Stimulated activated CD4-positive, alpha-beta T cell treated with anti-CD3 and anti-CD28 coated beads, TNF-alpha, amount 100 ng/mL, for 24 hours (primary cell): ENCODE measurements around the gene RNF208.
A peak's percentile ranks its signal among the peaks of the same experiment; 100 is the strongest.
"Not testable (repeated sequence)": the region's sequence is repeated elsewhere in the genome, so short reads cannot be mapped to it uniquely, and the experiment has no call there.

Experiments
- DNase-seq, 3 experiments: peaks; one replicate each; pipeline ENCODE4 v3.0.0-alpha.2; 2020; ENCODE audit warnings: low read depth in 3 of 3

The RNF208 gene

GRCh38 chr9:137222190-137223077 is at the start of gene RNF208:
RNF208 (minus strand) TSS chr9:137222240; CDS start chr9:137221212, 1,028 bp downstream.
- peak in 1 of 3 experiments; percentile 21 for DNase-seq

DNA sequence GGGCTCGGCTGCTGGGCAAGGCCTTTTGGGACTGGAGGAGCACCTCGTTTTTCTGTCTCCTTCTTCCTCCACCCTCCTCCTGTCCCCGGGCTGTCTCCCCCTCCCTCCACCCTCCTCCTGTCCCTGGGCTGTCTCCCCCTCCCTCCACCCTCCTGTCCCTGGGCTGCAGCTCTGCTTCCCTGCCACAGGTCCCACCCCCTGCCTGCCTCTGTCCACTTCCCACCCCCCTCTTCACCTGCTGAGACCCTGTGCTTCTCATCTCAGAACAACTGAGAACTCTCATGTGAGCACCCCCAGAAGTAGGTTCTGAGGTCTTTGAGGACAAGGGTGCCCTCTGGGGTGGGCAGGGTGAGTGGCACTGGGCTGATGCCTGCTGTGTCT is 49.6 kb upstream of the RNF208 start:
- no peak for DNase-seq

- no peak for DNase-seq
These were observed 49.1 kb upstream of the RNF208 start for GRCh38 chr9:137270929-137271695.

DNA sequence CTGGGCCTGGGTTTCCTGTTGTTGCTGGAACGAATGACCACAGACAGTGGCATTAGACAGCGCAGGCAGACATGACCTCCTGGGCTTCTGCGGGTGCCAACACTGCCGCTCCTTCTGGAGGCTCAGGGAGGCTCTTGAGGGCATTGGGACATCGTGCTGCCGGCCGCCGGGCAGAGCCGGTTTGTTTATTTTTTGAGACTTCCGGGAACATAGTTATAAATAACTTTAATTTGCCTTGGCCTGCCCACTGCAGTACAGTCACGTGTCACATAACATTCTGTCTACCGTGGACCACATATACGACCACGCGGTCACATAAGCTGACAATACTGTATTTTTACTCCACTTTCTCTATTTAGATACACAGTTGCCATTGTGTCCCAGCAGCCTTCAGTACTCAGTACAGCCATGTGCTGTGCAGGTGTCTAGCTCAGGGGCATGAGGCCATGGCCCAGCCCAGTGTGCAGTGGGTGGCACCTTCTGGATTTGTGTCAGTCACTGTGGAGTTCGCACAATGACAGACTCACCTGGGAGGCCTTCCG is 47.3 kb upstream of the RNF208 start:
- no peak for DNase-seq

GRCh38 chr9:137268538-137269201 is 46.6 kb upstream of the RNF208 start:
- DNase-seq: no peak

DNA sequence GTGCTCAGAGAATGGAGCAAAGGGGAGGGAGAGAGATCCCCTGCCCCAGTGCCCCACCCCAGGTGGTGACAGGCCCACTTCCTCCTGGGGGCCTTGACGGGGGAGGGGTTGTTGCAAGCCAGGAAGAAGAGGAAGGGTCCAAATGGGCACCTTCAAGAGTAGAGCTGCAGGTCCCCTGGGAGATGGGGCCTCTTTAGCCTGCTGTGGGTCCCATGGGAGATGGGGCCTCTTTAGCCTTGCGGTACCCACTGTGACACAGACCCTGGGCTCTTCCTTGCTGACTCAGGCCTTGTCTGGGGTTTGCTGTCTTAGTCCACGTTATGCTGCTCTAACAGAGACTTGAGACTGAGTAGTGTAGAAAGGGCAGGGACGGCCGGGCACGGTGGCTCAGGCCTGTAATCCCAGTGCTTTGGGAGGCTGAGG is 45.9 kb upstream of the RNF208 start:
- DNase-seq: no peak

DNA sequence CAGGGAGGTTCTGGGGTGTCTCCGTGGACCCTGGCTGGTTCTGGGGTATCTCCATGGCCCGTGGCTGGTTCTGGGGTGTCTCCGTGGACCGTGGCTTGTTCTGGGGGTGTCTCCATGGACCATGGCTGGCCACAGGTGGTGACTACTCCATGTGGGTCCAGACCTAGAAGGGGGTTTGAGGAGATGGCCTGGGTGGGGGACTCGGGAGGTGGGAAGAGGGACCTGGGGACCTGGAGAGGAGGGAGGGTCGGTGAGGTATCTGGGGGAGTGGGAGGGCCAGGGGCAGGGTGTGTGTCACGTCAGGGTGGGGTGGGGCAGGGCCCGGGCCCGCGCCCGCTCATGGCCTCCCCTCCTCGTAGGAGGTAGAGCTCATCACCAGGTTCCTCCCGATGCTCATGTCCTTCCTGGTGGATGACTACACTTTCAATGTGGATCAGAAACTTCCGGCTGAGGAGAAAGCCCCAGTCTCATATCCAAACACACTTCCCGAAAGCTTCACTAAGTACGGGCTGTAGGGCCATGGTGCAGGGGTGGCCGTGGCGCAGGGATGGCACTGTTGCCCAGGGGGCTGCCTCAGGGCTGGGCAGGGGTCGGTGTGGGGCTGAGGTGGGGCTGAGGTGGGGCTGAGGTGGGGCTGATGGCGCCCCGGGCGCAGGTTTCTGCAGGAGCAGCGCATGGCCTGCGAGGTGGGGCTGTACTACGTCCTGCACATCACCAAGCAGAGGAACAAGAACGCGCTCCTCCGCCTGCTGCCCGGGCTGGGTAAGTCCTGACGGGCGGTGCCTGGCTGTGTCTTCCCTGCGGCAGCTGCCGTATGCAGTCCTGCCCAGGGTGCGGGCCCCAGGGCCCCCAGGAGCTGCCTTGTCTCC is 44.8 kb upstream of the RNF208 start:
- DNase-seq: no peak

DNA sequence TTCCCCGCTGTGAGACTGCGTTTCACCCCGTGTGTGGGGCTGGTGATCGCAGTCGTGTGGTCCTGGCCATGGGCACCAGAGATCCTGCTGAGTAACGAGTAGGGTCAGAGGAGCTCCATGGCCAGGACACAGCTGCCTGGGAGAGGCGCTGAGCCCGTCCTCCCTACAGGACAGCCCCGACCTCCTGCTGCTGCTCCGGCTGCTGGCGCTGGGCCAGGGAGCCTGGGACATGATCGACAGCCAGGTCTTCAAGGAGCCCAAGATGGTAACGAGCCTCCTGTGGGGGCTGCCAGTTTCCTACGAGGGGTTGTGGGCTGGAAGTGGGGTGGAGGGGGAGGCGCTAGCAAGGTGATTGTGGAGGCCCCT is 44.1 kb upstream of the RNF208 start:
- no peak for DNase-seq

DNA sequence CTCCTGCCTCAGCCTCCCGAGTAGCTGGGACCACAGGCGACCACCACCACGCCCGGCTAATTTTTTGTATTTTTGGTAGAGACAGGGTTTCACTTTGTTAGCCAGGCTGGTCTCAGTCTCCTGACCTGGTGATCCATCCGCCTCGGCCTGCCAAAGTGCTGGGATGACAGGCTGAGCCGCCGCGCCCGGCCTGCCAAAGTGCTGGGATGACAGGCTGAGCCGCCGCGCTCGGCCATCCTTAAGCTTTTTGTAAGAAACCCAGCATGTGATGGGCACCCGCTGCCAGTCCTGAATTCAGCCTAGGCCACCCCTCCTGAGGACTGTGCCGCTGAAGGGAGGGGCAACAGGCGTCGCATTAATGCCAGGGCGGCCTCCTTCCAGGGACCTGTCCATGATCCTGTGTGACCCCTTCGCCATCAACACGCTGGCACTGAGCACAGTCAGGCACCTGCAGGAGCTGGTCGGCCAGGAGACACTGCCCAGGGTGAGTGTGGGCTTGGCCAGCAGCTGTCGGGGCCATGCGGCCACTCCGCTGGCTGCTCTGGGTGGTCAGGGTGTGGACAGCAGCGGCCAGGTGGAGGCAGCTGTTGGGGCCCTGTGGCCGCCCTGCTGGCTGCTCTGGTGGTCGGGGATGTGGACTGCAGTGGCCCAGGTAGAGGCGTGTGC is 43.6 kb upstream of the RNF208 start:
- no peak for DNase-seq

- DNase-seq: no peak
These were observed 42.0 kb upstream of the RNF208 start for GRCh38 chr9:137264067-137264466.

GRCh38 chr9:137263506-137263905 is 41.5 kb upstream of the RNF208 start:
- DNase-seq: no peak

DNA sequence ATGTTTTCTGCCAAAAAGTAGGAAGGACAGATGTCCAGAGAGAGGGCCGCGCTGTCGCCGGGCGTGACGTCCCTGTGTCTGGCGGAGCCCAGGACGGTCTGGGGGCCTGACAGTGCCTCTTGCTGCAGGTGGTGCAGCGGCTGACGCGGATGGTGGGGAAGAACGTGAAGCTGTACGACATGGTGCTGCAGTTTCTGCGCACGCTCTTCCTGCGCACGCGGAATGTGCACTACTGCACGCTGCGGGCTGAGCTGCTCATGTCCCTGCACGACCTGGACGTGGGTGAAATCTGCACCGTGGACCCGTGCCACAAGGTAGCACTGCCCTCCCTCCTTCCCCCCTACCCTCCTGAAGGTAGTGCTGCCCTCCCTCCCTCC is 40.9 kb upstream of the RNF208 start:
- no peak for DNase-seq

DNA sequence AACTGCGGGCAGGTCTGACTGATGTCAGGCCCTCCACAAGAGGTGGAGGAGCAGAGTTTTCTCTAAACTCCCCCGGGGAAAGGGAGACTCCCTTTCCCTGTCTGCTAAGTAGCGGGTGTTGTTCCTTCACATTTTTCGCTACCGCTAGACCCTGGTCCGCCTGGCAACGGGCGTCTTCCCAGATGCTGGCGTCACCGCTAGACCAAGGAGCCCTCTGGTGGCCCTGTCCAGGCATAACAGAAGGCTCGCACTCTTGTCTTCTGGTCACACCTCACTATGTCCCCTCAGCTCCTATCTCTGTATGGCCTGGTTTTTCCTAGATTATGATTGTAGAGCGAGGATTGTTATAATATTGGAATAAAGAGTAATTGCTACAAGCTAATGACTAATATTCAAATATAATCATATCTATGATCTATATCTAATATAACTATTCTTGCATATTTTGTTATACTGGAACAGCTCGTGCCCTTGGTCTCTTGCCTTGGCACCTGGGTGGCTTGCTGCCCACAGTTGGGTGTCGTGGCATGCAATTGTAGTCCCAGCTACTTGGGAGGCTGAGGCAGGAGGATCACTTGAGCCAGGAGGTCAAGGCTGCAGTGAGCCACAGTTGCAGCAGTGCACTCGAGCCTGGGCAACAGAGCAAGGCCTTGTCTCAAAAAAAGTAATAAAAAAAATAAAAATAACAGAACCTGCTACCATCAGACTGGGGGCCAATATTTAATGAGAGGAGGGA is 40.3 kb upstream of the RNF208 start:
- DNase-seq: not testable (repeated sequence)

DNA sequence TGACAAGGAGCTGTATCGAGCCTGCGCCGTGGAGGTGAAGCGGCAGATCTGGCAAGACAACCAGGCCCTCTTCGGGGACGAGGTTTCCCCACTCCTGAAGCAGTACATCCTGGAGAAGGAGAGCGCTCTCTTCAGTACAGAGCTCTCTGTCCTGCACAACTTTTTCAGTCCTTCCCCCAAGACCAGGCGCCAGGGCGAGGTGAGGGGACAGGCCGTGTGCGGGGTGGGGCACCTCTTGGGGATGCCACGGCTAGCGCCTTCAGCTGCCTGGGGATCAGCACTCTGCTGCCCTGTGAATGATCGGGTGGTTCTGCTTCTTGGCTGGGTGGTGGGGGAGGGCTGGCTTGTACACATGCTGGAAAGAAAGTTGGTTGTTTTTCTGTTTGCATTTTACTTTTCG is 34.8 kb upstream of the RNF208 start:
- no peak for DNase-seq

DNA sequence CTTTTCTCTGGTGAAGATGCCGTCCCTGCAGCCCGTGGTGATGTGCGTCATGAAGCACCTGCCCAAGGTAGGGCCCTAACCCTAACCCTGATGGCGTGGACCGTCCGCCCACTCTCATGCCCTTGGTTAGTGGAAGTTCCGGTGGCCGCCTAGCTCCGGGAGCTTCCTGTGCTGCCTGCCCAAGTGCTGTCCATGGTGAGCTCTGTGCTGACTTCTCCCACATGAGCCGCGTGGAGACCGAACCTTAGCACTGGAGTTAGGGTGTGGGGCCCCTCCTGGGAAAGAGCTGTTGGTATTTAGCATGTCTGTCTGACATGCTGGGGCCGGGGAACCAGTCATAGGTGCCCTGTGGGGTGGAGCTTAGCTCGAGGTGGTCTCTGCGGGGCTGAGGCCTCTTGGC is 34.3 kb upstream of the RNF208 start:
- DNase-seq: no peak

- no peak for DNase-seq
These were observed 33.5 kb upstream of the RNF208 start for GRCh38 chr9:137255448-137256114.

- peak; percentile 87 to 96 (median 96) for DNase-seq
These were observed 32.8 kb upstream of the RNF208 start, which contains the start of gene NELFB for GRCh38 chr9:137254624-137255447. NELFB (plus strand) TSS chr9:137255327.
